HUES64 (cell line): ENCODE results near the gene POLD3.

Experiments used
- H3K27ac ChIP-seq: 2 replicates; pipeline ENCODE4 v1.7.0; 2013; ENCODE audit warnings: low read depth, low read length, inconsistent platforms
- H3K27me3 ChIP-seq: 2 replicates; pipeline ENCODE4 v1.6.1; 2013; ENCODE audit warnings: mild to moderate bottlenecking, low read length; ENCODE audit not compliant: insufficient read depth
- H3K36me3 ChIP-seq: 2 replicates; pipeline ENCODE4 v1.6.1; 2013; ENCODE audit warnings: mild to moderate bottlenecking, low read length; ENCODE audit not compliant: insufficient read depth
- H3K4me1 ChIP-seq: 2 replicates; pipeline ENCODE4 v1.6.1; 2013; ENCODE audit warnings: mild to moderate bottlenecking, low read length, moderate library complexity; ENCODE audit not compliant: insufficient read depth
- H3K4me3 ChIP-seq: 2 replicates; pipeline ENCODE4 v1.5.1; 2013; ENCODE audit warnings: mild to moderate bottlenecking, low read length, moderate library complexity
- H3K9ac ChIP-seq: 2 replicates; pipeline ENCODE4 v1.6.1; 2013; ENCODE audit warnings: mild to moderate bottlenecking, low read depth, low read length
- H3K9me3 ChIP-seq: 2 replicates; pipeline ENCODE4 v1.6.1; 2013; ENCODE audit warnings: low read depth, low read length; ENCODE audit not compliant: insufficient read depth
- WGBS: fragments of 150-250, 120-280 bp; methylation state at CpG from one replicate; pipeline ENCODE4 v1.1.7; 2013; ENCODE audit warnings: missing lambda C conversion rate; 5-methylcytosine and 5-hydroxymethylcytosine counted together

Gene POLD3

DNA sequence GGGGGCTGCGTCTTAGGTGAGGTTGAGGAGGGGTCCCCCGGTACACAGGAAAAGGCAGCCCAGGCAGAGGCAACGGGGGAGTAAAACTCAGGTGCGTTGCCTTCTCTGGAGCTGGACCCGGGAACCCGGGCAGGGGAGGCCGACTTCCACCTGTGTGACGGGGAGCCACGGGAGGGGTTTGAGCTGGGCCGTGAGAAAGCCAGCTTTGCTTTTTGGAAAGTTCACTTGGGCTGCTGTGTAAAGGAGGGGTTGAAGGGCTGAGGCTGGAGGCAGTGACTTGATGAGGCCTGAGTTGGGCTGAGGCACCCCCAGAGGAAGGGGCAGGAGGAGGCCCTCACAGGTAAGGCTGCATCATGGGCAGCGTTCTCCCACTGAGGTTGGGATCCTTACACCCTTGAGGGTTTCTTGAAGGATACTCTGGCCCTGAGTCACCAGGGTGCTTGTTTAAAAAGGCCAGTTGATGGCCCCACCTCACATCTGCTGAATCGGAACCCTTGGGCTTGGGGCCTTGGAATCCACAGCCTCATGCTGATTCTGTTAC lies 91.6 kb downstream of the POLD3 start:
- peaks cover 10% of the 10 kb centered on the region for H3K27me3 ChIP-seq
- no peaks in the 10 kb centered on the region for H3K36me3 ChIP-seq
- peak overlapping the region; percentile 57 for H3K4me3 ChIP-seq
- no peaks in the 10 kb centered on the region for H3K4me1 ChIP-seq
- no peak overlapping the region for H3K27ac ChIP-seq
- H3K9ac ChIP-seq: no peak overlapping the region
- no peaks in the 10 kb centered on the region for H3K9me3 ChIP-seq
- 79% methylated on average over 12 of the region's 12 CpGs for WGBS

- Histone ChIP-seq H3K9me3 (no peaks in the 10 kb centered on the region), H3K27ac (no peak overlapping the region), H3K9ac (no peak overlapping the region), H3K4me3 (no peak overlapping the region), H3K4me1 (no peaks in the 10 kb centered on the region), H3K27me3 (peaks cover 10% of the 10 kb centered on the region), H3K36me3 (no peaks in the 10 kb centered on the region)
- WGBS: 92% methylated on average over 1 of the region's 1 CpG
These were observed 92.3 kb downstream of the POLD3 start for GRCh38 chr11:74684661-74685060.

GRCh38 chr11:74685338-74685737 lies 93.0 kb downstream of the POLD3 start:
- Histone ChIP-seq H3K9ac (no peak overlapping the region), H3K27ac (no peak overlapping the region), H3K4me1 (no peaks in the 10 kb centered on the region), H3K36me3 (no peaks in the 10 kb centered on the region), H3K9me3 (no peaks in the 10 kb centered on the region), H3K27me3 (peaks cover 10% of the 10 kb centered on the region), H3K4me3 (no peak overlapping the region)

GRCh38 chr11:74685905-74686304 lies 93.5 kb downstream of the POLD3 start:
- 95% methylated on average over 3 of the region's 3 CpGs for WGBS
- Histone ChIP-seq H3K27ac (no peak overlapping the region), H3K4me1 (no peaks in the 10 kb centered on the region), H3K9me3 (no peaks in the 10 kb centered on the region), H3K27me3 (peaks cover 10% of the 10 kb centered on the region), H3K4me3 (no peak overlapping the region), H3K36me3 (no peaks in the 10 kb centered on the region), H3K9ac (no peak overlapping the region)

DNA sequence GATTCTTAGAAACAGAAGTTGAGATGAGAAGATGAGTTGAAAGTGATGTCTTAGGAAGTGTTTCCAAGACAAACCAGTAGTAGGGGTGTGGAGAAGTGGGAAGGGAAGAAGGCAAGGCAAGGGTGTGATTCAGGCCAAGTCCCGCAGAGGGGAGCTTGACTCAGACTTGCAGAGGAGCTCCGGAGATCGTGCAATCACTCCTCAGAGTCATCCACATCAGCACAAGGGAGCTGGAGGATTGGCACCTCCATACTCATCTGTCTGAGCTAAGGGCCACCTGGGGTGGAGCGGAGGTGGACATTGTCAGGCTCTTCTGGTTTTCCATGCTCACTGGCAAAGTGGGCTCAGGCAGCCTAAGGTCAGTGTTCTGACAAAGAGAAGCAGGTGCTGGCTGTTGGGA lies 94.4 kb downstream of the POLD3 start:
- 85% methylated on average over 4 of the region's 4 CpGs for WGBS
- H3K36me3 ChIP-seq: no peaks in the 10 kb centered on the region
- no peak overlapping the region for H3K4me3 ChIP-seq
- H3K27me3 ChIP-seq: peaks cover 10% of the 10 kb centered on the region
- no peak overlapping the region for H3K27ac ChIP-seq
- no peak overlapping the region for H3K9ac ChIP-seq
- no peaks in the 10 kb centered on the region for H3K4me1 ChIP-seq
- no peaks in the 10 kb centered on the region for H3K9me3 ChIP-seq

DNA sequence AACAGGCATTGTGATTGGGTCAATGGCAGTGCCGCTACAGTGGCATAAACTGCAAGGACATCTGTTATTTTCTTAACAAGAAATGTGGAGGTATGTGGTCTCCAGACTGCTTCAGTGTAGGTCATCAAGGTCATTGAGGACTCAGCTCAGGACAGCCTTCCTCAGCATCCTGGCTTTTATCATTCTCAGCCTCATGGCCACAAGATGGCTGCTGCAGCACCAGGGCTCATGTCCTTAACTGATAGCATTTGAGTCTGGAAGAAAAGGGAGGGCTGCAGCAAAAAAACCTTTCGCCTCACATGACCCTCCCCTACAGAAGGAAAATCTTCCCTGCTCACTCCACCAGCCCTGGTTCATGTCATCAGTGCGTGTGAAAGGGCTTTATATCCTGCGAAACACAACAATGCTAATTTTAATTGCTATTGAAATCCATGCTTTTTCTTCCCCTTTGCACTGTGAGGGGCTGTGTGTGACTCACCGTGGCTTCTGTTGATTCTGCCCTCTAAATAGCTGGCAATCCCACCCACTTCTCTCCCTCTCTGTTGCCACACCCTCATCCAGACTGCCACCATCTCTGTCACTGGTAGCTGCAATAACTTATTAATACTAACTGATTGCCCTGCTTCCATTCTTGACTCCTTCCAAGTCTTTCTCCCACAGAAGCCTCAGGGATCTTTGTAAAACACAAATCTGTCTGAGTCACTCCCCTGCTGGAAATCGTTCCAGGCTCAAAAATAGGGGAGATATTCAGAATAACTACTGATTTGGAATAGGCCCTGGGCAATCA lies 95.0 kb downstream of the POLD3 start:
- Histone ChIP-seq H3K4me1 (no peaks in the 10 kb centered on the region), H3K4me3 (no peak overlapping the region), H3K36me3 (no peaks in the 10 kb centered on the region), H3K9ac (no peak overlapping the region), H3K27ac (no peak overlapping the region), H3K9me3 (no peaks in the 10 kb centered on the region), H3K27me3 (peaks cover 8% of the 10 kb centered on the region)
- WGBS: 73% methylated on average over 6 of the region's 6 CpGs

DNA sequence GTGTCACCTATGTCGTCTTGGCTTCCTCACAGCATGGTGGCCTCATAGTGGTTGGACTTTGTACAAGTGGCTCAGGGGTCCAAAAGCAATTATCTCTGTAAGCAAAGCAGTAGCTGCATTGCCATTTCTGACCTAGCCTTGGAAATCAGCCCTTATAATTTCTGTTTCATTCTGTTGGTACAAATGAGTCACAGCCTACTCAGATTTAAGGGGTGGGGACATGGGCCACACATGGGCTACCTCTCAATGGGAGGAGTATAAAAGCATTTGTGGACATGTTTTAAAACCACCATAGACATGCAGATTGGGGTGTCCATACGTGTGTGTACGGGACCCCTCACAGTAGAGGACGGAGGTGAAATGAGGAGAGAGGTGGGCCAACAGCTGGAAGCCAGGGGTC lies 97.3 kb downstream of the POLD3 start:
- 92% methylated on average over 4 of the region's 4 CpGs for WGBS
- H3K27ac ChIP-seq: no peak overlapping the region

DNA sequence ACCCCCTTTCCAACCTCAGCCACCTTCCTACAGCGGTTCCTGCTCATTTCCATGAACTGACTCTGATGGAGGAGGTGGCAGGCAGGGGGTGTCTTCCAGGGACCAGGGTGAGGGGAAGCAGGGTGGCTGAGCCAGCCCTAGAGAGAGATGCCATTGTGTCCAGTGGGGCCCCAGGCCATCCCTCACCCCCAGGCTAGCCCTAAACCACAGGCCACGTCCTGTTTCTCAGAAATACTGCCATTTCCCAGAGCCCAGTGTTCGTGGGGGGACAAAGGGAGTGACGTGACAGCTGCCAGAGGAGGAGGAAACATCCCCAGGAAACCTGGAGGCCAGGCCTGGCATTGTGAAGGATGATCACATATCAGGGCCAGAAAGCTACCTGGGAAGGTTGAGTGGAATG lies 99.4 kb downstream of the POLD3 start:
- peaks cover 7% of the 10 kb centered on the region for H3K4me1 ChIP-seq
- WGBS: 81% methylated on average over 3 of the region's 4 CpGs
- H3K9ac ChIP-seq: no peak overlapping the region
- H3K9me3 ChIP-seq: no peaks in the 10 kb centered on the region
- no peak overlapping the region for H3K4me3 ChIP-seq
- no peaks in the 10 kb centered on the region for H3K27me3 ChIP-seq
- H3K27ac ChIP-seq: no peak overlapping the region
- H3K36me3 ChIP-seq: no peaks in the 10 kb centered on the region

More for the DNA sequence above, 97.3 kb downstream of the POLD3 start:
- H3K4me1 ChIP-seq: no peaks in the 10 kb centered on the region
- H3K9ac ChIP-seq: no peak overlapping the region
- no peaks in the 10 kb centered on the region for H3K9me3 ChIP-seq
- no peaks in the 10 kb centered on the region for H3K27me3 ChIP-seq
- H3K4me3 ChIP-seq: no peak overlapping the region
- H3K36me3 ChIP-seq: no peaks in the 10 kb centered on the region
